D721Med (cell line): ENCODE results near the gene NUP107.

ENCODE experiments used
- DNase-seq: peaks from one replicate; pipeline ENCODE4 v3.0.0; 2011; ENCODE audit warnings: low spot score; ENCODE audit not compliant: insufficient read length
- FAIRE-seq: peaks from 2 replicates; lab custom pipeline; 2011; peaks lifted over from hg19 to GRCh38; lab: Jason Lieb, UNC
- CTCF ChIP-seq: IDR thresholded peaks from 2 replicates; pipeline ENCODE4 v1.5.1; 2012; ENCODE audit warnings: mild to moderate bottlenecking, control low read depth; ENCODE audit not compliant: insufficient read depth; ENCODE audit errors: missing control alignments

Gene NUP107

GRCh38 chr12:68749861-68750260, 63.1 kb downstream of the NUP107 start:
- FAIRE-seq (no peak), DNase-seq (no peak)
- no peak for TF ChIP-seq CTCF

- TF ChIP-seq CTCF = no peak
- DNase-seq = no peak
- no peak for FAIRE-seq
These were observed 63.7 kb downstream of the NUP107 start for GRCh38 chr12:68750506-68750905.

- DNase-seq (no peak), FAIRE-seq (no peak)
- no peak for TF ChIP-seq CTCF
These were observed 68.9 kb downstream of the NUP107 start for GRCh38 chr12:68755536-68756243.

DNA sequence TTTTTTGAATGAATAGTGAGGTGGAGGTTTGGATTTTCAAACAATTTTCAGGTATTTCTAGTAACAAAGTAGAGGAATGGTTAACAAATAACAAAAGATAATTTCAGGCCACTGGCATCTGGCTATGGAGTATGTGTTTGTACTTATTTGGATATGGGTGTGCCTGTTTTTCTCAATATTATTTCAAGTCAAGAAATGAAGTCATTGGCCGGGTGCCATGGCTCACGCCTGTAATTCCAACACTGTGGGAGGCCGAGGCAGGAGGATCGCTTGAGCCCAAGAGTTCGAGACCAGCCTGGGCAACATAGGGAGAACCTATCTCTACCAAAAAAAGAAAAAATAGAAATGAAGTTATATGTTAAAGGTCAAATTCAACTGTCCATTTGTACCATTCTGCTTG, 73.1 kb downstream of the NUP107 start:
- TF ChIP-seq CTCF = no peak
- DNase-seq (no peak), FAIRE-seq (no peak)

- TF ChIP-seq CTCF = no peak
- DNase-seq = no peak
- no peak for FAIRE-seq
These were observed 74.1 kb downstream of the NUP107 start for GRCh38 chr12:68760806-68761441.

GRCh38 chr12:68761442-68761812, 74.6 kb downstream of the NUP107 start:
- no peak for FAIRE-seq
- DNase-seq = no peak
- no peak for TF ChIP-seq CTCF

DNA sequence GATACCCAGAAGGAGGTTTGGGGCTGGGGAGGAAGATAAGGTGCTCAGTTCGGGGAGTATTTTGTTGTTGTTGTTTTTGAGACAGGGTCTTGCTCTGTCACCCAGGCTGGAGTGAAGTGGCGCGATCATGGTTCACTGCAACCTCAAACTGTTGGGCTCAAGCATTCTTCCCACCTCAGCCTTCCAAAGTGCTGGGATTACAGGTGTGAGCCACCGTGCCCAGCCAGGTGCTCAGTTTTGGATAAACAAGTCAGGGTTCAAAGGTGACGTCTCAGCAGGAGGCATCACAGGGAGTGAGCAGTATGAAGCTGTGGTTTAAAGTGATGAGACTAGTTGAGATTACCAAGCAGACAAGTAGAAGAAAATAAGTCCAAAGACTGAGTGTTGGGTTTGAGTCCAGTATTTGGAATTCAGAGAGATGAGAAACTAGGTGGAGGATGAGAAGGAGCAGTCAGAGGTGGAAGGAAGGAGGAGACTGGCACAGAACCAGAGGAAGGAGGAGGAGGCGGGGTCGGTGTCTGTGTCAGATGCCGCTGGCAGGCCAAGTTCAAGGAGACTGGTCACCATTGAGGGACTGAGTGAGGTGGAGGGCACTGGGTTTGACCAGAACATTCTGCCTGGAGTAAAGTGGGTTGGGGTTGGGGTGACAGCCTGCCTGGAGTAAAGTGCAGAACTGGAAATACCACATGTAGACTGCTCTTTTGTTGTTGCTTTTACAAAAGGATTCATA, 75.3 kb downstream of the NUP107 start:
- no peak for TF ChIP-seq CTCF

More for the DNA sequence above, 75.3 kb downstream of the NUP107 start:
- FAIRE-seq = no peak
- no peak for DNase-seq
